ENCODE data around the gene ABCD1.
"Not testable (repeated sequence)": the region's sequence is repeated elsewhere in the genome, so short reads cannot be mapped to it uniquely, and the experiment has no call there.

Gene ABCD1

DNA sequence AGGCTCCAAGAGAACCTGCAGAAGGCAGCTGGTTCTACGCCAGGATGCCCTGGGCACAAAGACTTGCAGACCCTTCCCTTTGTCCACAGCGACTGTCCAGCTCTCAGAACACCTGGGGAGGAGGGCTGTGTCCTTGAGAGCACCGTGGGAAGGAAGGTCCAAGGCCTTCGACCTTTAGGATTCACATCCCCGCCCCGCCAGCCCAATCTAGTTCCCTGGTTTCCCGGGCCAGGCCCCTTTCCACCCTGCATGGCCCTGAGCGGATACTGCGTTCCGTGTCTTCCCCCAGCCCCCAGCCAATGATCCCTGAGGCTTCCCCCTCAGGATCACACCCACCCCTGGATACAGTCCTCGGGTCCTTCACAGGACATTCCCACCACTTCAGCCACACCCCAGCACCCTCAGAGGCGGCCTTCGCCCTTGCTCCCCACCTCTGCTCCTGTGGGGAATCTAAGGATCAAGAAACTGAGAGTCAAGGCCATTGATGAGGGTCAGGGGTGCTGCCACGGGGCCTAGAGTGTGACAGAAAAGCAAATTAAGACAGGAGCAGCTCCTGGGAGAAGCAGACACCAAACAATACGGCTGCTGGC, 9.1 kb downstream of the ABCD1 start:
- no peak for DNase-seq (ENCODE audit: low spot score)
- FAIRE-seq, result no peak

DNA sequence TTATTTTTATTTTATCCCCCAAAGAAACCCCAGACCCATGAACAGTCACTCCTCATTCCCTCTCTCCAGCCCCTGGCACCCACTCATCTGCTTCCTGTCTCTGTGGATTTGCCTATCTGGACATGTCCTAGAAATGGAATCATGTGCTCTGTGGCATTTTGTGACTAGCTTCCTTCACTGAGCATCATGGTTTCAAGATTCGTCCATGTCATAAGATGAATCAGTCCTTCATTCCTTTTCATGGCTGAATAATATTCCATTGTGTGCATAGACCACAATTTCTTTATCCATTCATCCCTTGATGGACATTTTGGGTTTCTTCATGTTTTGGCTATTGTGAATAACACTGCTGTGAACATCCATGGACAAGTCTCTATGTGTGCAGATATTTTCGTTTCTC, 10.2 kb downstream of the ABCD1 start:
- no peak for DNase-seq (ENCODE audit: low spot score)
- no peak for FAIRE-seq

DNA sequence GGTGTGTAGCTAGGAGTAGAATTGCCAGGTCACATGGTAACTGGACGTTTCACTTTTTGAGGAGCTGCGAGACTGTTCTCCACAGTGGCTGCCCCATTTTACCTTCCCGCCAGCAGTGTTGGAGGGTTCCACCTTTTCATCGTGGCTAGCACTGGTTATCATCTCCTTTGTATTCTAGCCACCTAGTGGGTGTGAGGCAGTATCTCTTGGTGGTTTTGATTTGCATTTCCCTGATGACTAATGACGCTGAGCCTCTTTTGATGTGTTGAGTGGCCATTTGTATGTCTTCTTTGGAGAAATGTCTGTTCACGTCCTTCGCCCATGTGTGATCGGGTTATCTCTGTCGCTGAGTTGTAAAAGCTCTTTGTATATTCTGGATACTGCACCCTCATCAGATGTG, 10.6 kb downstream of the ABCD1 start:
- DNase-seq (ENCODE audit: low spot score) (no peak), FAIRE-seq (no peak)

DNA sequence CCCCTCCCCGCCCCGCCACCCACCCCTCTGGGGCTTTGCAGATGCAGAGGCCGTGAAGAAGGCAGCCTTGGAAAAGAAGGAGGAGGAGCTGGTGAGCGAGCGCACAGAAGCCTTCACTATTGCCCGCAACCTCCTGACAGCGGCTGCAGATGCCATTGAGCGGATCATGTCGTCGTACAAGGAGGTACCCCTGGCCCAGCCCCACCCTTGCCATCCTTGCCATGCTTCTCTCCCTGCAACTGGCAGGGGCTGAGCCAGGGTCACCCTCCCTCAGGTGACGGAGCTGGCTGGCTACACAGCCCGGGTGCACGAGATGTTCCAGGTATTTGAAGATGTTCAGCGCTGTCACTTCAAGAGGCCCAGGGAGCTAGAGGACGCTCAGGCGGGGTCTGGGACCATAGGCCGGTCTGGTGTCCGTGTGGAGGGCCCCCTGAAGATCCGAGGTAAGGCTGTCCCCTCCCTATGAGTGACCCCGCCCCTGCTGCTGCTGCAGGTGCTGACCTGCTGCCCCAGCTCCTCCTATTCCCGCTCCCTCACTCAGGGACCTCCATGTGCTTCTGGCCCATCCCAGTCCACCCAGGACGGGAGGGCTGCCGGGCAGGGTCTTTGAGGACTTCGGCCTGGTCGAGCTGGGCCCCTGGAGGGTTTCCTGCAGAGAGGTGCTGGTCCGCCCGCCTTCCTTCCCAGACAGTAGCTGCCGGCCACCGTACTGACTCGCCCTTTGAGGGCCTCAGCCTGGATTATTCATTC, 11.6 kb downstream of the ABCD1 start:
- FAIRE-seq, result no peak

GRCh38 chrX:153736871-153737441, 12.3 kb downstream of the ABCD1 start:
- no peak for FAIRE-seq
- no peak for DNase-seq (ENCODE audit: low spot score)

More for the DNA sequence above, 11.6 kb downstream of the ABCD1 start:
- no peak for DNase-seq (ENCODE audit: low spot score)

GRCh38 chrX:153738056-153738605, 13.5 kb downstream of the ABCD1 start:
- FAIRE-seq (no peak), DNase-seq (ENCODE audit: low spot score) (no peak)

DNA sequence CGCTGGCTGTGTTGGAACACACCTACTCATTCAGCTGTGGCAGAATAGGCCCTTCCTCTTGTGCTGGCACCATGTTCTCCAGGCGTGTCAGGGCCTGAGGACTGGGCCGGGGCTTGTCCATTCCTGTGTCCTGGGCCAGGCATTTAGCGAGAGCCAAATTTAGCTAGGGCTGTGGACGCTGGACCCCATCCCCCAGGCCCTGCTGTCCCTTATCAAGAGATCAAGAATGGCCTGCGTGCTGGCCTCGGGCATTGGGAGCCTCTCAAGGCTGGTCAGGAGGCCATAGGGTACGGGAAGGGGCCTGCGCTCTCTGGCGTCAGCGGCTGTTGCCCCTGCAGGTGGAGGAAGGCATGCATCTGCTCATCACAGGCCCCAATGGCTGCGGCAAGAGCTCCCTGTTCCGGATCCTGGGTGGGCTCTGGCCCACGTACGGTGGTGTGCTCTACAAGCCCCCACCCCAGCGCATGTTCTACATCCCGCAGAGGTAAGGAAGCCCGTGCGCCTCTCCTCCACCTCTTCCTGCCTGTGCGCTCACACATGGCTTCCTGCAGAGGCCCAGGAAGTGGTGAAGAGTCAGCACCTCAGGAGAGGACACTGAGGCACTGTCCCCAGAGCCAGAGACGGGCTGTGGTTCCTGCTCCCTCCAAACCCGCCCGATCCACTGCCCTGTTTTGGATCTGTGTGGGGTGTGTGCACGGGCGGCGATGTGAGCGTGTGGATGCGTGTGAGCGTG, 15.3 kb downstream of the ABCD1 start:
- FAIRE-seq, result no peak
- no peak for DNase-seq (ENCODE audit: low spot score)

- no peak for FAIRE-seq
These were observed 16.1 kb downstream of the ABCD1 start for GRCh38 chrX:153740631-153741222.

DNA sequence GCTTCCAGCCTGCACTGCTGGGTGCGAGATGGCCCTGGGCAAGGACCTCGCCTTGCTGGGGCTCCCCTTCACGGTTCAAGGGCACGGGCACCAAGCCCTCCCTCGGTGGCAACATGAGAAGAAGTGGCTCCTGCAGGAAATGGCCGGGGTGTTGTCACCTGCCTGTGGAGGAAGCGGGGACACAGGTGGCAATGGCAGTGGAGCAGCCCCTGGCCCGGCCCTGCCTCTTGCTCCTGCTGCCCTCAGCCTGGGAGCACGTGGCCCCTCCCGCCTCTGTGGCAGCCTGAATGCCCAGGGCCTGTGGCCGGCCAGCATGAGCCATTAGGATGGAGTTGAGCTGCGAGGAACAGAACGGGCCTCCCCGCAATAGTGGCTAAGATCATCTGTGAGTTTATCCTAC, 16.8 kb downstream of the ABCD1 start:
- FAIRE-seq (no peak), DNase-seq (ENCODE audit: low spot score) (no peak)

More at GRCh38 chrX:153740631-153741222, 16.1 kb downstream of the ABCD1 start:
- DNase-seq (ENCODE audit: low spot score), result no peak

DNA sequence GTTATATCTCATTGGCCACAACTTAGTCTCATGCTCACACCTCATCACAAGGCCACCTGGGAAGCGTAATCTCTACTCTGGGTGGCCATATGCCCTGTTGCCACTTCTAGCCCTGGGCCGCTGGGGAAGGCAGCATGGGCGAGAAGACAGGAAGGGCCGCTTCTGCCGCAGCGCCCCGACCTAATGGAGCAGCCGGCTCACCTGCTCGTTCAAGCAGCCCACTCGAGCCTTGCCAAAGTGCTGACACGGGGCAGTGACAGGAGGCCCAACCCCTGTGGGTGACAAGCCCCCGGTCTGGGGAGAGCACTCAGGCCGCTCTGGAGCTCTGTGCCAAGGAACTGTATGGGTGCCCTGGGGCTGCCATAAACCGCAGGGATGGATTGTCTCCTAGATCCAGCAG, 17.5 kb downstream of the ABCD1 start:
- FAIRE-seq; DNase-seq (ENCODE audit: low spot score): not testable (repeated sequence)

DNA sequence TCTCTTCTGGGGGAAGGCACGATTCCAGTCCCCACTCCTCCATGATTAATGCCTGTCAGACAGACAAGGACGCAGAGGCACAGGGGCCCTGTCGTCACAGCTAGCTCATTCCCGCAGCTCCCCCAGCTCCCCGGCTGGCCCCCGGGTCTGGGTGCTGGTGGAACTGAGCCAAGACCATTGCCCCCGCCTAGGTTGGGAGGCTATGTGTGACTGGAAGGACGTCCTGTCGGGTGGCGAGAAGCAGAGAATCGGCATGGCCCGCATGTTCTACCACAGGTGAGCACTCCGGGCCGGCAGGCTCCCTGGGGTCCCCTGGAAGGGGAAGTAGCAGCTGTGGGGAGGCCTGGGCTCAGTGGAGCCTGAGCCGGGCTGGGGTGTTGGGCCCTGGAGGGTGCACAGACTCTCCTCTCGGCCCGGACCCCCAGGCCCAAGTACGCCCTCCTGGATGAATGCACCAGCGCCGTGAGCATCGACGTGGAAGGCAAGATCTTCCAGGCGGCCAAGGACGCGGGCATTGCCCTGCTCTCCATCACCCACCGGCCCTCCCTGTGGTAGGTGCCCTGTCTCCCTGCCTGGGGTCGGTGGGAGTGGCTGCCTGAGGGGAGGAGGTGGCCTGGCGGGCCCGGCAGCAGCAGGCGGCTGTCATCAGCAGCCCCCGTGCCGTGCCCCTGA, 18.3 kb downstream of the ABCD1 start:
- FAIRE-seq; DNase-seq (ENCODE audit: low spot score): not testable (repeated sequence)

GRCh38 chrX:153743468-153744209, 19.0 kb downstream of the ABCD1 start:
- not testable (repeated sequence) for DNase-seq (ENCODE audit: low spot score); FAIRE-seq

GRCh38 chrX:153744210-153745066, 19.8 kb downstream of the ABCD1 start:
- no peak for DNase-seq (ENCODE audit: low spot score)
- FAIRE-seq, result no peak

DNA sequence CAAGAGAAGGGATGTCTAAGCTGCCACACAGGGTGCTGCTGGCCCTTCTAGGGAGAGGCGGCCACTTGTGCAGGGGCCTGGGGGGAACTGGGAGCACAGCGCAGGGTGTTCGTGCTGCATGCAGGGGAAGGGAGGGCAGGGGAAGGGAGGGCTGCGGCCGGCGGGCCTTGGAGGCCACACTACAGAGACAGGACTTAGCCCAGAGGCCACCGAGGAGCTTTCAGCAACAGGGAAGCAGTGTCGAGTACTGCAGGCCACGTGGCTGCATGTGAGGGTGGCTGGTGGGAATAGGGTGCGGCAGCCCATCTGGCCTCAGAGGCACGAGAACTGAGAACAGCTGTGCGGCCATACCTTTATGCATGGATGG, 20.4 kb downstream of the ABCD1 start:
- FAIRE-seq; DNase-seq (ENCODE audit: low spot score): not testable (repeated sequence)

GRCh38 chrX:153746359-153746758, 21.7 kb downstream of the ABCD1 start:
- no peak for DNase-seq (ENCODE audit: low spot score)
- FAIRE-seq, result no peak

- not testable (repeated sequence) for FAIRE-seq; DNase-seq (ENCODE audit: low spot score)
These were observed 22.3 kb downstream of the ABCD1 start for GRCh38 chrX:153746991-153747390.

GRCh38 chrX:153749017-153749416, 24.4 kb downstream of the ABCD1 start:
- not testable (repeated sequence) for FAIRE-seq

GRCh38 chrX:153750127-153750774, 25.6 kb downstream of the ABCD1 start:
- DNase-seq (ENCODE audit: low spot score) (no peak), FAIRE-seq (no peak)

More at GRCh38 chrX:153749017-153749416, 24.4 kb downstream of the ABCD1 start:
- not testable (repeated sequence) for DNase-seq (ENCODE audit: low spot score)

Data from RCC 7860 (cell line).